Measurements from ENCODE around the gene MTHFSD.

The MTHFSD gene

GRCh38 chr16:86531641-86532525 lies 23.2 kb downstream of the MTHFSD start:
- no peak for DNase-seq

DNA sequence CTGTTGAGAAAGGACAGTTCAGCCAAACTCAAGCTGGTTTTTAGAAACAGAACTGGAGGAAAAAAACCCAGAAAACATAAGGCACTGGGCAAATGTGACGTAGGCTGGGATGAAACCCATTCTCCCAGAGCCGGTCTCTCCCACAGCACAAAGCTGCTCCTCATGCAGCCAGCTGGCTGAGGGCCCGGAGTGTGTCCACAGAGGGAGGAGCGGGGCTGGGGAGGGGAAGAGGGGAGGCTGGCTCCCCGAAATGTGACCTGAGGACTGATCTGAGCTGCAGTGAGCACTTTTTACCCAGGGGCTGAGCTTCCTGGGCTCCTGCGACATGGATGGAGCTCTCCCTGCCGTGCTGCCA lies 23.9 kb downstream of the MTHFSD start:
- peak in 55 of 56 donors; percentile 18 to 95 (median 75) for DNase-seq

DNA sequence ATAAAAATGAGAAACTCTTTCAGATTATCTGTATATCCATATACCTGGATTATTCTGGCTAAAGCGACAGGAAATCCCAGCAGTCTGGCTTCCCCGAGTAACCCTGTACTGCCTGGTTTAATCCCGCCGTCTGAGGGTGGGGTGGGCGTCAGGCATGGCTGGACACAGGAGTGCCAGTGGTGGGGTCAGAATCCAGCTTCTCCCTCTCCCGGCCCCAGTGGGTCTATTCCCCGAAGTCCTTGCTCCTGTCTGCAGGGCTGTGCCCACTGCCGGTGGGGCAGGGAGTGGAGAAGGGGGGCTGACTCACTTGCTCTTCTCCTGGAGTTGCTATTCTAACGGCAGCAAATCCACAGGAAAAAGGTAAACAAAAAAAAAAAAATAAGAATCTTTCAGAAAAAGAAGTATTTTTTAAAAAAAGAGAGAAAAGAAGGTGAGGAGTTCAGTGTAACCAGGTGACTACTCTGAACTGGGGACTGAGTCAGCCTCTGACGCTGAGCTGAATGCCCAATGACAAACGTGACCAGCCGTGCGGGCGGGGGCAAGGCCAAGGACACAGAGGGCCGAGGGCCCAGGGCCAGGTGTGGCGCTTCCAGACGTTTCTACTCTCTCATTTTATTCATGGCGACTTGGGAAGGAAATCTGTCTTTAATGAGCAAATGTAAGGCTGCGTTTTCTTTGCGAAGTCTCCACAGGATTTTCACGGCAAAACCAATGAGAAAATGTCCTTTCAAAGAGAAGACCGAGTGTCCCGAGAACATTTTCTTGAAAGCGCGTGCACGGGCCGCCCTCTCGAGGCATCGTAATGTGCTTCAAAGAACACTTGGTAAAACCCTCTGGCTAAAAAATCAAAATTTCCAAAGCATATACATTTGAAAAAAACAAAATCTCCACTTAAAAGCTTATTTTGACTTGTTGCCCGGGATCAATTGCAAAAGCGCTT lies 24.5 kb downstream of the MTHFSD start:
- DNase-seq = peak in 12 of 56 donors; percentile 18 to 61 (median 37)

- no peak for DNase-seq
These were observed 25.9 kb downstream of the MTHFSD start for GRCh38 chr16:86529160-86529559.

- DNase-seq = no peak
These were observed 26.7 kb downstream of the MTHFSD start for GRCh38 chr16:86528061-86528929.

- no peak for DNase-seq
These were observed 27.7 kb downstream of the MTHFSD start for GRCh38 chr16:86527366-86527765.

DNA sequence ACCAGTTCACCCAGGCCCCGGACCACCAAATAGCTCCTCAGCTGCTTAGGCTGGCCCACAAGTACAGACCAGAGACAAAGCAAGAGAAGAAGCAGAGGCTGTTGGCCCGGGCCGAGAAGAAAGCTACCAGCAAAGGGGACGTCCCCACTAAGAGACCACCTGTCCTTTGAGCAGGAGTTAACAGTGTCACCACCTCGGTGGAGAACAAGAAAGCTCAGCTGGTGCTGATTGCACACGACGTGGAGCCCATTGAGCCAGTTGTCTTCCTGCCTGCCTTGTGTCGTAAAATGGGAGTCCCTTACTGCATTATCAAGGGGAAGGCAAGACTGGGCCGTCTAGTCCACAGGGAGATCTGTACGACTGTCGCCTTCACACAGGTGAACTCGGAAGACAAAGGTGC lies 29.3 kb downstream of the MTHFSD start:
- DNase-seq = no peak

DNA sequence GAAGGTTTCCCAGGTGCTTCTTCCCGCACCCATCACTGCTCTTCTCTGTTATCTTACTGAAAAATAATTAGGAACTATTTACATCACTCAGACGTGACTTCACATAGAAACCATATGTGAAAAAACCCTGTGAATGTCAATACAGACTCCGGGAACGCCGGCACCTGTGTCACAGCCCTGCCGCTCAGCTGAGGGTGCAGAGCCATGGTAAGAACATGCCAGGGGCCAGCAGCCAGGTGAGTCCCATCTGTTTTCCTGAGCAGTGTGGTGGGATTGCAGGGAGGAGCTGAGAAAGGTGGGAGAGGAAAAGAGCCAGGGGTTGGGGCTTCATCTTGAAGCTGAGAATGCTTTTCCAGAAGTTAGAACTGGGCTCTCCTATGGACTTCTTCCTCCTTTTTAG lies 31.0 kb downstream of the MTHFSD start:
- DNase-seq = no peak

- no peak for DNase-seq
These were observed 31.8 kb downstream of the MTHFSD start for GRCh38 chr16:86523166-86523740.

DNA sequence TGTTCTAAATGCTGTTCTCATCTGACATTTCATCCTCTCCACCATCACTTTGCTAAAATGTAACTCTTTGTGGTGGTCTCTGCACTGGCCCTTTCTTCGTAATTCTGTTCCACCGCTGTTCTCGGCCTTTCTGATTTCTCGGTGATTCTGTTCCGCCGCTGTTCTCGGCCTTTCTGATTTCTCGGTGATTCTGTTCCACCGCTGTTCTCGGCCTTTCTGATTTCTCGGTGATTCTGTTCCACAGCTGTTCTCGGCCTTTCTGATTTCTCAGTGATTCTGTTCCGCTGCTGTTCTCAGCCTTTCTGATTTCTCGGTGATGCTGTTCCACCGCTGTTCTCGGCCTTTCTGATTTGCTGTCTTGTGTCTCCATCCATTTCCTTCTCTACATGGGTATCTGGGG lies 32.4 kb downstream of the MTHFSD start:
- no peak for DNase-seq

GRCh38 chr16:86521236-86522197 lies 33.5 kb downstream of the MTHFSD start:
- DNase-seq = no peak

DNA sequence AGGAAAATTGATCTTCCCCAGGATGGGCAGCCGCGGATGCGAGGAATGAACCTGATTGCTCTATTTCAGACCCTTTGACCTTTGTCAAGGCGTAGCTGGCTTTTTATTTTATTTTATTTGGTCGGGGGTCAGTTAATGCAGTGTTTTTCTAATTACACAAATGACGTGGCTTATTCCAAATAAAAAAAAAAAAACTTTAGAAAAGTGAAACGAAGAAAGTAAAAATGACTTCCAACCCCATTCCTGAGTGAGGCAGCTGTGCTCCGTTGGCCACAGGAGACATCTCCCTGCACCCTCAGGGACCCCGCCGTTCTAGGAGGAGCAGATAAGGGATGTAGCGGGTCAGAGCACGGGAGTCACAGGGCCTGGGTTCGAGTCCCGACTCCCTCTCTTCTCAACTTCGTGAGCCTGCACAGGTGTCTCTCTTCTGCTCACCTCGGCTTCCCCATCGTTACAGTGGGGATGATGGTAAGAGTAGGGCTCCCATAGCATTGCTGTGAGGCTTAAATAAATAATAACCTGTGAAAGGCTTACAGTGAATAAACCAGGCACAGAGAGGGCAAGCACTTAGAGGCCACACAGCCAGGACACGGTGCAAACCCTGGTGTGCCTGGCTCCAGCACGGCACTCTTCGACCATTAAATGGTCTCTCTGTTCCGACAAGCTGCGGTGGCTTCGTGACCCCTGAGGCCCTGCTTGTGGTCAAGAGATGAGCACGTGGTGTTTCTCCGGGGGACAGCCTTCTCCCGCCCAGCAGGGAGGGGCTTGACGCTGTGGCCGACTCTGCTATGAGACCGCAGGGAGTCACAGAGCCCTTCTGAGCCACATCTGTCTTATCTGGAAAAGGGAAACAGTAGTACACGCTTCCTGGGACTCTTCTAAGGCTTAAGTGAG lies 34.5 kb downstream of the MTHFSD start:
- DNase-seq = no peak

DNA sequence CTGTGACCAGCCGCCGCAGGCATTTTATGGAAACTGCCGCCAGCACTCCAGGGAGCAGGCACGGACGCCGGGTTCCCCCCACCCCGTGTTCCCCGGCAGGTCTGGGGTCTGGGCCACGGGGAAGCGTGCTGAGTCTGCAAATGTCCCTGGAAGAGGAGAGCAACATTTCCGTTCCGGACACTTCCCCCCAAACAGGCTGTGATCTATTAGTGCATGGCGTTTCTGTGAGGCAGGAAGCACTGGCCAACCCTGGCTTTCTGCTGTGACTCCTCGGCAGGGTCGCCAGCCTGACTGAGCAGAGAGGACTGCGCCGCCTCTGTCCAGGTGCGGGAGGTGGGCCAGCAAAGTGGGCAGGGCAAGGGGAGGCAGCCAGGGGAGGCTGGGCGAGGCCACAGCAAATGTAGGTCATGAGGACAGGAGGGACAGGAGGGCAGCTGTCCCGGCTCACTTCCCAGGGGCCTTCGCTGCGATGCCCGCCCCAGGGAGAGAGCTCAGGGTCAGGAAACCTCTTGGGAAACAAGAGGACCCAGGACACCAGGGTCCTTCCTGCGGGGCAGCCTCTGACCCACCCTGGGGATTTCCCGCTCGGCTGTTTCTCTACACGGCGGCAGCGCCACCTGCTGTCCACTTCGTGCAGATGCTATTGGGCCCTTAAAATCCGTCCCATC lies 35.3 kb downstream of the MTHFSD start:
- peak in 31 of 56 donors; percentile 3 to 72 (median 20) for DNase-seq

- no peak for DNase-seq
These were observed 35.9 kb downstream of the MTHFSD start for GRCh38 chr16:86519007-86519648.

DNA sequence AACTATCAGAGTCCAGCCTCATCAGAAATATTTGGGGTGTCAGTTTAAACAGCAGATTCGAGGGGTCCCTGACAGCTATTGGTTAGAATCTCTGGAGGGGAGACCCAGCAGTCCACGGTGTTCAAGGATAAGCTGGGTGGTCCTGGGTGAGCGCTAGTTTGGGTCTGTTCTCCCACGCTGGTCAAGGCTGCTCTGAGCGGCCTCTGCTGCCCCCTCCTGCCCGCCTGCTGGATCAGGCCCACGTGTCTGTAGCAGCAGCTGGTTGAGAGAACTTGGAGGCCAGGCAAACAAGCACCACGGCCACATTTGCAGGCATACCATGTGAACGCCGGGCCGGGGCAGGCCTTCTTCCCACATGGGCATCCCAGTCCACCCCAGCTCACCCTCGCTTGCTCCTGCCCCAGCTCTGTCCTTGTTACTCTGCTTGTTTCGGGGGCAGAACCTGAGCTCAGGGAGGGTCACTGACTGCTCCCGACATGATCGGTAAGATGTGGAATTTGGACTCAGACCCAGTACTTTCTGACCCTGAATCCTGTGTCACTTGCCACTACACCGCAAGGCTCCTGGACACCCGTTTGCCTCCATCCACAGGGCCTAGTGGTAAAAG lies 37.3 kb downstream of the MTHFSD start:
- DNase-seq = peak in 49 of 56 donors; percentile 5 to 78 (median 37)

- DNase-seq = no peak
These were observed 38.0 kb downstream of the MTHFSD start for GRCh38 chr16:86517033-86517432.

- no peak for DNase-seq
These were observed 38.4 kb downstream of the MTHFSD start for GRCh38 chr16:86516623-86517003.

Data from amygdala (tissue), 56 donors.